Activated naive CD4-positive, alpha-beta T cell treated with anti-CD3 and anti-CD28 coated beads, Interleukin-2, amount 50 U/mL, for 16 hours (primary cell): ENCODE measurements around the gene RPTOR.
"Not testable (repeated sequence)": the region's sequence is repeated elsewhere in the genome, so short reads cannot be mapped to it uniquely, and the experiment has no call there.

Source experiments
- DNase-seq: peaks from one replicate; pipeline ENCODE4 v3.0.0-alpha.2; 2020

The RPTOR gene

GRCh38 chr17:80859002-80859941, 314.6 kb downstream of the RPTOR start:
- DNase-seq, result no peak

DNA sequence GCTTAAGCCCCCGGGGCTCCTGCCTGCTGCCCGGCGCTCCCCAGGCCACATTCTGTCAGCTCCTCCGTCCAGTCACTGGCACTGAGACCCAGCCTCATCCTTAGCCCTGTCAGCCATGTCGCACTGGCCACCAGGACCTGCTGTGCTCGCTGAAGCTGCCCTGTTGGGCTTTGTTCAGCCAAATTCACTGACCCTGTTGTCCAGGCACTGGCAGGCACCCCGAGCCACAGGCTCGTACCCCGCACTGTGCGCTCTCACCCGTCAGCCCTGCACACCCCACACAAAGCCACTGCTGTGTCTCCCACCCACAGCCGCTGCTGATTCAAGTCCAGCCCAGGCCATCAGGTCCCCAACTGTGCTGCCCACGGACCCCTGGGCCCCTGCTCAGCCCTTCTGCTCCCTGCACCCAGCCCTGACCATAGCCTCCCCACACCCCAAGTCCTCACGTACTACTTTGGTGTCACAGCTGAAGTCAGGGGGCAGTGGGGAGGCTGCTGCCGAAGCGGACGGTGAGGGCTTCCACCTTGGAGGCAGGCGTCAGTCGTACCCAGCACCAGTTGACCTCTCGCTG, 315.5 kb downstream of the RPTOR start:
- DNase-seq, result no peak

GRCh38 chr17:80860703-80861417, 316.2 kb downstream of the RPTOR start:
- no peak for DNase-seq

- no peak for DNase-seq
Observed at GRCh38 chr17:80861418-80861815, 316.8 kb downstream of the RPTOR start.

DNA sequence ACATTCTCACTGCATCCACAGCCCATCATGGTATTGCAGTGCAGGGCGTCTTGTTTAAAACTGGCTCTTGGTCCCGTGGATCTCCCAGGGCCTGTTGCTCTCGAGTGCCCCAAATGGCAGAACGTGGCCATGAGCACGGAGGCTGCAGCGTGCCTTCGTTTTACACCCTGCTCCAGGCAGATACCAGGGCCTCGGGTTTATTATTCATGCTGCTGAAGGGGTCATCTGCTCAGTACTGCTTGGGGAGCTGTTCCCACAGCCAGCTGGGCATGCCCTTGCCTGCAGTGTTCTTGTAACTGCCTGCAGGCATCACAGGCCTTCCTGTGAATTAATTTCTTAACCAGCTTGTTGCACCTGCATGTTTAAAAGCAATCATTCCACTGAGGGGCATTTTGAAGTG, 317.3 kb downstream of the RPTOR start:
- DNase-seq, result peak; percentile 65

DNA sequence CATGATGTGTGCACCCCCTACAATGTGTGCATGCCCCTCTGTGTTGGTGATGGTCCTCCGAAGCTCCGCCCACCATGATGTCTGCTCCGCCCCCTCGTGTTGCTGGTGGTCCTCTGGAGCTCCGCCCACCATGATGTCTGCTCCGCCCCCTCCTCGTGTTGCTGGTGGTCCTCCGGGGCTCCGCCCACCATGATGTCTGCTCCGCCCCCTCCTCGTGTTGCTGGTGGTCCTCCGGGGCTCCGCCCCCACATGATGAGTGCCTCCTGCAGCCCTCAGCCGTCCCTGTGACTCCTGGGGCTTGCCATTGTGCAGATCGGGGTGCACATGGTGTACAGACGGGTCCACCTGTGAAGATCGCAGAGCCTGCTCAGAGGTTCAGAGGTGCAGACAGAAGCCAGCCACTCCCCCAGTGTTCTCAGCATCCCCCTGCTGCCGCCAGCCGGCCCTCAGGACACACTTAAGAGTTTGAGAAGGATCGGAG, 317.9 kb downstream of the RPTOR start:
- DNase-seq, result no peak

- no peak for DNase-seq
Observed at GRCh38 chr17:80862978-80863377, 318.3 kb downstream of the RPTOR start.

DNA sequence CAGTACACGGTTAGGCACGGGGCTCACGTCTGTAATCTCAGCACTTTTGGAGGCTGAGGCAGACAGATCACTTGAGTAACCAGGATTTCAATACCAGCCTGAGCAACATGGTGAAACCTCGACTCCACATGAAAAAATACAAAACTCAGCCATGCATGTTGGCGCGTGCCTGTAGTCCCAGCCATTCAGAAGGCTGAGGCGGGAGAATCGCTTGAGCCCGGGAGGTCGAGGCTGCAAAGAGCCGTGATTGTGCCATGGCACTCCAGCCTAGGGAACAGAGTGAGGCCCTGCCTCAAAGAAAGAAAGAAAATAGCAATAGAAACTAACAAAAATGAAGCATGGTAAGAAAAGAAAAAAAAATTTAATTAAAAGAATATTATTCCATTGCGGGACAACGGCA, 319.0 kb downstream of the RPTOR start:
- no peak for DNase-seq

DNA sequence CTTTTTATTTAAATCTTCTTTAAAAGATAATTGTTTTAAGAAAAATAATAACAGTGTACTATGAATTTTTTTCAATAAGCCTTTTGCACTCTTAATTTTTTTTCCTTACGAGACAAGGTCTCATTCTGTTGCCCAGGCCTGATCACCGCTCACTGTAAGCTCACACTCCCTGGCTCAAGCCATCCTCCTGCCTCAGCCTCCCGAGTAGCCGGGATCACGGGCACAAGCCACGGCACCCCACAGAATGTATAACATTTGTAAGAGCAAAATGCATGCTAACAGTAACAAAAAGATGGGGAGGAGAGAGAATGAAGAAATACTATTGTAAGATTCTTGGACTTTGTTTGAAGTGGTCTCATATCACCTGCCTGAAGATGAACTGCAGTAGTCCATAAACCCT, 320.1 kb downstream of the RPTOR start:
- DNase-seq, result no peak

GRCh38 chr17:80866050-80866793, 321.6 kb downstream of the RPTOR start:
- peak; percentile 64 for DNase-seq

- no peak for DNase-seq
Observed at GRCh38 chr17:80868022-80868609, 323.5 kb downstream of the RPTOR start.

- DNase-seq, result no peak
Observed at GRCh38 chr17:80869481-80870145, 325.0 kb downstream of the RPTOR start.

GRCh38 chr17:80870401-80870800, 325.8 kb downstream of the RPTOR start:
- DNase-seq, result peak; percentile 40

DNA sequence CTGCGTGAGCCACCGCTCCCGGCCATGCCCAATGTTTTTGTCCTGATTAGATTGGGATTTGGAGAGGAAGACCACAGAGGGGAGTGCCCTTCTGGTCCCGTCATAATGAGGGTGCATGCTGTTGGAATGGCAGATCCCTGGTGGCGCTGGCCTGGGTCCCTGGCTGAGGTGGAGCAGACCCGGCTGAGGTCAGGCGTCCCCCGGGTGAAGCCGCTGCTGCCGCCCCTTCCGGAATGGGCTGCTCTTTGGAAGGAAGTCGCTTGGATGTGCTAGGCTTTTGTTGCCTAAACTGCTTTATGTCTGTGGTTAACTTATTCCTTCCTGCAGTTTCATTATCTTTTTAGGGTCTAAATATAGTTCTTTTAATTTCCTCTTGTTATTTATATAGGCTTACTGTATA, 326.7 kb downstream of the RPTOR start:
- DNase-seq, result no peak

GRCh38 chr17:80872001-80872500, 327.4 kb downstream of the RPTOR start:
- no peak for DNase-seq

DNA sequence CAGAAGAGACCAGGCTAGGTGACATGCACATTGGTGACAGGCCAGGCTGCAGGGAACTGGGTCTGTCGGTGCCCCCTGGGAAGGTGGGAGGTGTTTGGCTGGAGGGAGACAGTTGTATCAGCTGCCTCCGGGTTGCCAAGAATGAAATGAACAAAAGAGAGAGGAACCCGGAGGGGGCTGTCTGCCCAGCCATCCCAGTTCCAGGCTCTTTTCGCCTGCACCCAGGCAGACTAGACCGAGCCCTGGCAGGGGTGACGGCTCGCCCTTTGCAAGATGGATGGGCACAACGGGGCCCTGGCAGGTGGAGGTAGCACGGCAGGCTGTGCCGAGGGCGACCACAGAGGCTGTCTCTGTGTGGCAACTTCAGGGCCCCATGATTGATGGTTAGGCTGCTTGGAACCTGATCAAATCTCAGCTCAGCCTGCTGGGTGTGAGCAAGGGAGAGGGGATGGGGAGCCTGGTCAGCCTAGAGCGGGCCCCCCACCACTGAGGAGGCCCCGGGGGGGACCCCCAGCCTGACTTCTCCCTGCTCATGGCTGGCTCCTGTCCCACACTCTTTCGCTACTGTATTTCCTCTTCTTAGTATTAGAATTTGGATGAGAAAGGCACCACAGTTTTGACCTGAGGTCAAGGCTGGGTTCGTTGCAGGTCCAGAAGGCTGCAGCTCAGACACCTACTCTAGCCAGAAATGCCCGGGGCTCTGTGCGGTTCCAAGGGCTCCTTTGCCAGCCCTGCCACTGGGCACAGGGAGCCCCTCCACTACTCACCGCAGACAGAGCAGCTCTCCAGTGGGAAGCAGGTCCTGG, 328.1 kb downstream of the RPTOR start:
- DNase-seq, result no peak

DNA sequence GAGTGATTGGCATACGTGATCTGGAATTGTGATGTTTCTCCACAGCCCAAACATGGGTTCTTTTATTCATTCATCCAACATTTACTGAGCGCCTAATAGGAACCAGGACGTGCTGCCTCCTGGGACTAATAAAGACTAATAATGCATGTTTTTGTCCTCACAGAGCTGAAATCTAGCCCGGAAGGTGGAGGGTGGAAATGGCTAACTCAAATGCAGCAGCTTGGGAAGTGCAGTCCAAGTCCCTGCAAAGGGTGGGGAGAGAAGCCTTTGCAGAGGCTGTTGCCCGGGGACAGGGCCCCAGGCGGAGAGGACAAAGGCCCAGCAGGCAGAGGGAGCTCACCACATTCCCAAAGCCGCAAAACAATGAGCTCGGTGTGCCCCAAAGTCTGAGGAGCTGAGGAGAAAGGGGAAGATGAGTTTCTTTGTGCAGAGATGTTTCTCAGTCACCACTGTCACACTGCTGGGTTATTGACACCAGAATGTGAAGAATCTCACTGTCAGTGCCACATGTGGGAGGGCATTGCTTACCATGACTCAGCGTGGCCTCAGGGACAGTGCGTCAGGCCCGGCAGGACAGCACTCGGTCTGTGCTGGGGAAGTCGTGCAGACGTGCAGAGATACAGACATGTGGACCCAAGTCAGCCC, 328.8 kb downstream of the RPTOR start:
- no peak for DNase-seq

GRCh38 chr17:80874866-80875445, 330.3 kb downstream of the RPTOR start:
- no peak for DNase-seq

DNA sequence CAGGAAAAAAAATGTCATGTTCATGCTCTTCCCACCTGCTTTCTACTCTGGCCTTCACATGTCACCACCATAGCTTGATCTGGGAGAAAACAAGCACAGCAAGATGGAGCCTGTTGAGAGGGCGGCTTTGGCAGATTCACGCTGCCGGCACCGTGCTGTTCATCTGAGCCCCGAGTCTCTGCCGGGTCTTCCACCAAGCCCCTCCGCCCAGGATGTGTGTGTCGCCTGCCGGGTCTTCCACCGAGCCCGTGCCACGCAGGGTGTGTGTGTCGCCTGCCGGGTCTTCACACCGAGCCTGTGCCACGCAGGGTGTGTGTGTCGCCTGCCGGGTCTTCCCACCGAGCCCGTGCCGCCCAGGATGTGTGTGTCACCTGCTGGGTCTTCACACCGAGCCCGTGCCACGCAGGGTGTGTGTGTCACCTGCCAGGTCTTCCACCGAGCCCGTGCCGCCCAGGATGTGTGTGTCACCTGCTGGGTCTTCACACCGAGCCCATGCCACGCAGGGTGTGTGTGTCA, 330.9 kb downstream of the RPTOR start:
- not testable (repeated sequence) for DNase-seq
